Activated T-cell treated with anti-CD3 and anti-CD28 coated beads, Interleukin-2, amount 50 U/mL, for 72 hours (primary cell): ENCODE measurements around the gene MAP3K14. TPM values are rescaled to one million over a fixed set of nuclear protein-coding genes. Genes with fewer than 3 reads are reported as not detected.

Source experiments
- ATAC-seq, 2 donors: fragments of 150-1000 bp; cut with Tn5 transposase; replicated peaks in 1 of 2; 2 replicates each; pipeline ENCODE4 v1.10.0; 2021; ENCODE audit warnings: moderate library complexity in 2 of 2, mild to moderate bottlenecking in 1 of 2
- DNase-seq, 2 donors: peaks; one replicate each; pipeline ENCODE4 v3.0.0; 2021 to 2022; ENCODE audit warnings: mixed read lengths in 1 of 2
- H3K27ac Mint-ChIP-seq: one replicate; pipeline ENCODE4 v1.8.0; 2022; ENCODE audit warnings: mild to moderate bottlenecking, moderate library complexity, mixed read lengths
- H3K27me3 Mint-ChIP-seq: one replicate; pipeline ENCODE4 v1.8.0; 2022; ENCODE audit warnings: low read depth, mixed read lengths
- H3K36me3 Mint-ChIP-seq, 2 donors: one replicate each; pipeline ENCODE4 v1.8.0; 2022; ENCODE audit warnings: mixed read lengths in 2 of 2, mild to moderate bottlenecking in 1 of 2; ENCODE audit not compliant: insufficient read depth in 2 of 2
- H3K4me1 Mint-ChIP-seq: one replicate; pipeline ENCODE4 v1.8.0; 2022; ENCODE audit warnings: low read depth, mixed read lengths
- H3K4me3 Mint-ChIP-seq, 2 donors: one replicate each; pipeline ENCODE4 v1.8.0; 2022; ENCODE audit warnings: mild to moderate bottlenecking in 2 of 2, mixed read lengths in 2 of 2, moderate library complexity in 2 of 2
- H3K9me3 Mint-ChIP-seq, 2 donors: one replicate each; pipeline ENCODE4 v1.8.0; 2022; ENCODE audit warnings: mixed read lengths in 2 of 2
- total RNA-seq, 2 donors: library from RNA; stranded (reverse); gene quantifications; one replicate each; pipeline ENCODE4 v1.2.3, GENCODE V29; 2022

The MAP3K14 gene
- total RNA-seq, 2 donors from 2014 or later, result 71.8 to 78.0 TPM

DNA sequence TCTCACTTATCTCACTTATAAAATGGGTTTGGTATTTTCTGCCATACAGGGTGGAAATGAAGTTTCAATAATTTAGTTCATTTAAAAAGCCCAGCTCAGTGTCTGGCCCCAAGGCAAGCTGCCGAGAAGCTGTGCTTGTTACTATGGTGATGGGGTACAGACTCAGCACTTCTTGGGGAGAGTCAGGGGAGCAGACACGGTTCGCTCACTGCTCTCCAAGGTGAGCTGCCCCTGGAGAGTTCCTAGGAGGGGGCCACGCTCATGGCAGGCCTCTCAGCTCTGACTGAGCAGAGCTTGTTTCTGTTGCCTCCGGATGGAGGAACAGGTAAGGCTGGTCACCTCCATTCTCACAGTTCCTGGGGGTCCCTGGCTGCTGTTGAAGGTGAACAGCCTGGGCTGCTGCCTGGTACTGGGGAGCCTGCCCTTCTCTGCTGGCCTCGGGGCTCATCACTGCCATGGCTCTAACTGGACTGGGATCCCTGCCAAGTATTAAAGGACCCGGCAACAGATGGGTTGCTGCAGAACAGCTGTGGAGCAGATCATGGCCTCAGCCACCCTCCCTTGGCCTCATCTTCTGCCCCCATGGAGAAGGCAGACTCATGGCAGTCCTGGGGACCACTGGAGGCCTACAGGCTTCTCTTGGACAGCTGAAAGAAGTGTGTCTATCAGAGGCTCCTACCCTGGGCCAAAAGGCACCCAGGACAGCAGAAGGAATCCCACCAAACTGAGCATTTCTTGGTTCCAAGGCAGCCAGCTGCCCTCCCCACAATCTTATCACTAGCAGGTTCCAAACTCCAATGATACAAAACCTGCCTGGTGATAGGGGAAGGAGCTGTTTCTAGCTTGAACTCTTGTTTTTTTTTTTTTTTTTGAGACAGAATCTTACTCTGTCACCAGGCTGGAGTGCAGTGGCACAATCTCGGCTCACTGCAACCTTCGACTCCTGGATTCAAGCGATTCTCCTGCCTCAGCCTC lies 29.0 kb downstream of the MAP3K14 start:
- Mint-ChIP-seq H3K36me3 (peaks cover 17 to 27% of the 10 kb centered on the region in 2 donors), H3K9me3 (no peaks in the 10 kb centered on the region), H3K4me3 (no peak overlapping the region), H3K27ac (no peak overlapping the region), H3K27me3 (no peaks in the 10 kb centered on the region), H3K4me1 (peaks cover 25% of the 10 kb centered on the region)
- ATAC-seq (no peak), DNase-seq (no peak)

DNA sequence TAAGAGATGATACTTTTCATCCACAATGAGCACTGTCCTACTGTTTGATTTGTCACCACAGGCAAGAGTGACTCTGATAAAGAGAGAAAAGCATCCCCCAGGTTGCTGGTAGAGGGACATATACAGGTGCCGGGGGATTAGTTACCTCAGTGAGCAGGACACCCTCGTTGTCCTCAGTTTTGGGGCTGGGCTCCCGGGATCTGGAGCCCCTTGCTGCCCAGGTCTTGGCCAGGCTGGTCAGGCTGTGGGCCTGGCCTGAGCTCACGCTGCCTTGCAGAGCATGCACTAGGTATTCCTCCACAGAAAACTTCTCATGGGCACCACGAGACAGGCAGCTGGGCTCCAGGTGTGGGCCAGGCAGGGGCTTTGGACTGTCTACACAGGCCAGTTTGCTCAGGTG lies 30.5 kb downstream of the MAP3K14 start:
- Mint-ChIP-seq H3K27ac (no peak overlapping the region), H3K4me1 (peaks cover 13% of the 10 kb centered on the region), H3K36me3 (peaks cover 20 to 35% of the 10 kb centered on the region in 2 donors), H3K4me3 (no peak overlapping the region), H3K27me3 (no peaks in the 10 kb centered on the region), H3K9me3 (no peaks in the 10 kb centered on the region)
- DNase-seq (no peak), ATAC-seq (no peak)

- H3K4me3 Mint-ChIP-seq, result no peak overlapping the region
- H3K36me3 Mint-ChIP-seq, result peaks cover 18 to 30% of the 10 kb centered on the region in 2 donors
- H3K27ac Mint-ChIP-seq, result peak overlapping the region; percentile 67
- peak; percentile 46 to 54 for DNase-seq
- ATAC-seq, result peak; percentile 49 to 60
- no peaks in the 10 kb centered on the region for H3K9me3 Mint-ChIP-seq
- H3K4me1 Mint-ChIP-seq, result peaks cover 19% of the 10 kb centered on the region
- H3K27me3 Mint-ChIP-seq, result no peaks in the 10 kb centered on the region
Measured at GRCh38 chr17:45284176-45285140, 32.4 kb downstream of the MAP3K14 start.

- peaks cover 20 to 30% of the 10 kb centered on the region in 2 donors for H3K36me3 Mint-ChIP-seq
- no peaks in the 10 kb centered on the region for H3K9me3 Mint-ChIP-seq
- ATAC-seq (peak in 1 of 2 donors; percentile 9), DNase-seq (no peak)
- H3K4me1 Mint-ChIP-seq, result peaks cover 21% of the 10 kb centered on the region
- no peak overlapping the region for H3K4me3 Mint-ChIP-seq
- no peaks in the 10 kb centered on the region for H3K27me3 Mint-ChIP-seq
- H3K27ac Mint-ChIP-seq, result peak overlapping the region; percentile 67
Measured at GRCh38 chr17:45283711-45284110, 33.1 kb downstream of the MAP3K14 start.

GRCh38 chr17:45282683-45283644 lies 33.9 kb downstream of the MAP3K14 start:
- H3K4me3 Mint-ChIP-seq, result no peak overlapping the region
- no peaks in the 10 kb centered on the region for H3K27me3 Mint-ChIP-seq
- H3K36me3 Mint-ChIP-seq, result peaks cover 20 to 30% of the 10 kb centered on the region in 2 donors
- no peak for DNase-seq
- peak overlapping the region; percentile 67 for H3K27ac Mint-ChIP-seq
- peaks cover 28% of the 10 kb centered on the region for H3K4me1 Mint-ChIP-seq
- no peak for ATAC-seq
- H3K9me3 Mint-ChIP-seq, result no peaks in the 10 kb centered on the region

DNA sequence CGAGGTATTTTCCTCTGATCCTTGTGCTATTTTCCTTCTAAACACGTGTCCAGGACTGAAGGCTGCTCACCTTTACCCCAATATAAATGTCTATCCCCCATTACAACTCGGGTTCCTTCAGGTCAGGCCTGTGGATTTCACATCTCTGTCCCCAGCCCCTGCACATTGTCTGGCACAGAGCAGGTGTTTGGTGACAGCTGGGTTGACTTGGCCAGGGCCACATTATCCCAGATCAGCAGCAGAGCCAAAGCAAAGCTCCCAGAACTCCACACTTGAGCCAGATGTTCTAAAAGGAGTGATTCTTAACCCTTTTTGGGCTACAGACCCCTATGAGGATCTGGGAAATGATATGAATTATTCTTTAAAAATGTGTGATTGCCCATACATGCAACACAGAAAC lies 36.9 kb downstream of the MAP3K14 start:
- ATAC-seq (no peak), DNase-seq (no peak)
- H3K36me3 Mint-ChIP-seq, result peaks cover 15 to 25% of the 10 kb centered on the region in 2 donors
- H3K9me3 Mint-ChIP-seq, result no peaks in the 10 kb centered on the region
- peaks cover 33% of the 10 kb centered on the region for H3K4me1 Mint-ChIP-seq
- H3K27ac Mint-ChIP-seq, result peak overlapping the region; percentile 76
- no peak overlapping the region for H3K4me3 Mint-ChIP-seq
- no peaks in the 10 kb centered on the region for H3K27me3 Mint-ChIP-seq

GRCh38 chr17:45277992-45278391 lies 38.8 kb downstream of the MAP3K14 start:
- Mint-ChIP-seq H3K36me3 (peaks cover 9 to 14% of the 10 kb centered on the region in 2 donors), H3K9me3 (no peaks in the 10 kb centered on the region), H3K4me3 (no peak overlapping the region), H3K27ac (peak overlapping the region; percentile 59), H3K4me1 (peaks cover 30% of the 10 kb centered on the region), H3K27me3 (no peaks in the 10 kb centered on the region)
- DNase-seq (no peak), ATAC-seq (no peak)

GRCh38 chr17:45277216-45277849 lies 39.5 kb downstream of the MAP3K14 start:
- Mint-ChIP-seq H3K4me3 (no peak overlapping the region), H3K27me3 (no peaks in the 10 kb centered on the region), H3K4me1 (peaks cover 32% of the 10 kb centered on the region), H3K36me3 (peaks cover 4 to 10% of the 10 kb centered on the region in 2 donors), H3K27ac (peak overlapping the region; percentile 59), H3K9me3 (no peaks in the 10 kb centered on the region)
- DNase-seq (peak; percentile 85 to 88), ATAC-seq (peak; percentile 83 to 87)

DNA sequence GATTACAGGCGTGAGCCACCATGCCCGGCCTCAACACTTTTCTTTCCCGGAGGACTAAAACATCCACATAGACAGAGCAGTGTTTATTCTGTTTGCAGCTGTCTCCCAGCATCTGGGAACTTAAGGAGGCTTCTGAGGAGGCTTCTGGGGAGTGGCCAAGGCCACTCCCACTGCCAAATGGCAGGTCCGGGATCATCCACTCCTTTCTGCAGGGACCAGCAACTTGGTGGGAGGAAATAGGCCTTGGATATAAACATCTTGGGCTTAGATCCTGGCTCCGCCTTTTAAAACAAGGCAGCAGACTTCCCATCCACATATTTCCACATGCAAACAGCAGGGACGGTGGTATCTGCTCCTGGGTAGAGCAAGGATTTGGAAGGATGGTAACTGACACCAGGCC lies 40.8 kb downstream of the MAP3K14 start:
- ATAC-seq, result no peak
- H3K36me3 Mint-ChIP-seq, result peaks cover 5 to 13% of the 10 kb centered on the region in 2 donors

GRCh38 chr17:45274033-45274432 lies 42.8 kb downstream of the MAP3K14 start:
- no peak overlapping the region for H3K27ac Mint-ChIP-seq
- DNase-seq (no peak), ATAC-seq (no peak)
- H3K36me3 Mint-ChIP-seq, result peaks cover 9 to 21% of the 10 kb centered on the region in 2 donors
- H3K27me3 Mint-ChIP-seq, result no peaks in the 10 kb centered on the region
- H3K4me1 Mint-ChIP-seq, result peaks cover 38% of the 10 kb centered on the region
- no peak overlapping the region for H3K4me3 Mint-ChIP-seq
- H3K9me3 Mint-ChIP-seq, result no peaks in the 10 kb centered on the region

More for the DNA sequence above, 40.8 kb downstream of the MAP3K14 start:
- DNase-seq, result no peak
- Mint-ChIP-seq H3K4me1 (peaks cover 32% of the 10 kb centered on the region), H3K27ac (no peak overlapping the region), H3K27me3 (no peaks in the 10 kb centered on the region), H3K4me3 (no peak overlapping the region), H3K9me3 (no peaks in the 10 kb centered on the region)

DNA sequence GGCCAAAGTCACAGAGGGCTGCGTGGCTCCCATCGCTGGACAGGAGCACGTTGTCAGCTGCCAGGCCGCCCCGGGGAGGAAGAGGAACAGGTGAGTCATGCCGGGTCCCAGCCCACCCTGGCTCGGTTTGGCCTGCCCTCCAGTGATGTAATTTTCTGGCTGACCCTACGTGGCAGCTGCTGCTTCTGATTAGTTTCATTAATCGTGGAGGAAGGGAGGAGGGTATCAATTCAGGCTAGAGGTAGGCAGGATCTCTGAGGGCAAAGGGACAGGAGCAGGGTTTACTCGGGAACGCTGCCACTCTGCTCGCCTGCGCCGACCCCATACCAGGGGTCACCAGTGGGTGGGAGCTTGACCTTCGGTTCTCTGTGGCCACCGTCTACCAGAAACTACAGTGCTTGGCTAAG lies 43.3 kb downstream of the MAP3K14 start:
- Mint-ChIP-seq H3K27ac (no peak overlapping the region), H3K4me1 (peaks cover 35% of the 10 kb centered on the region), H3K27me3 (no peaks in the 10 kb centered on the region), H3K36me3 (peaks cover 7 to 23% of the 10 kb centered on the region in 2 donors), H3K9me3 (no peaks in the 10 kb centered on the region), H3K4me3 (no peak overlapping the region)
- no peak for DNase-seq
- ATAC-seq, result no peak

GRCh38 chr17:45271603-45272002 lies 45.2 kb downstream of the MAP3K14 start:
- ATAC-seq (no peak), DNase-seq (no peak)
- Mint-ChIP-seq H3K9me3 (no peaks in the 10 kb centered on the region), H3K36me3 (peaks cover 8 to 28% of the 10 kb centered on the region in 2 donors), H3K27me3 (no peaks in the 10 kb centered on the region), H3K4me1 (peaks cover 28% of the 10 kb centered on the region), H3K27ac (peak overlapping the region; percentile 63), H3K4me3 (no peak overlapping the region)
